ENCODE results near the gene LCE7A. TPM values are rescaled to one million over a fixed set of nuclear protein-coding genes. Genes with fewer than 3 reads are reported as not detected.

The LCE7A gene
- total and polyA plus RNA-seq, 2 of the 4 experiments (the other 2 are of a cell fraction), result not detected

DNA sequence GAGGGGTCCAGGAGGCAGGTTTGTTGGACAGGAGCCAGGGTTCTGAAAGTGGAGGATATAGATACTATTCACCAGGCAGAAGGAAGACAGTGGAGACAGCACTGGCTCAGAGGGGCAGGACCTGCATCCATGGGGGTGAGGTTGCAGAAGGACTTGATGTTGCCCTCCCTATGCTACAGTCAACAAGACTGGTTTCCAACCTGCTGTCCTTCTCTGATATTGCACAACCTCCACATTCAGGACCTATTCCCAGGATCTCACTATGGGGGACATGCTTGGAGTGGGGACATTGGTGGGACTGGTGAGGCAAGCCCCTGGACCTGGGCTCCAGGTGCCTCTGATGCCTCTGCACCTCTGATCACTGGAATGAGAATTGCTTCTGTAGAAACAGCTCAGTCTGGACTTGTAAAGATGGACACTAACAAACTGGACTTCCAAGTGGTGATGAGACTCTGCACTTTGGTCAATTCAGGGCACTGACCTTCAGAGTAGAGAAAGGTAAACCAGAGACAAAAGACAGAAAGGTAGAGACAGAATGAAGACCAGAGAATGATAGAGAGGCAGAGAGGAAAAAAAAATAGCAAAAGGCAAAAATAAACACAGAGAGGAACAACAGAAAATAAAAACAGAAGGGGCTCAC lies 19.9 kb downstream of the LCE7A start:
- no peak for TF ChIP-seq BHLHE40 (IDR thresholded peaks at IDR 0.05; ENCODE audit: low read depth, low read length)
- TF ChIP-seq CEBPB (IDR thresholded peaks at IDR 0.05; ENCODE audit: low read depth, low read length), result 0 out of 2 replicates have a peak, but pooled peaks have one; percentile 50
- H2BK15ac ChIP-seq (ENCODE audit: low read depth, low read length), result no peak overlapping the region

More for the DNA sequence above, 19.9 kb downstream of the LCE7A start:
- no peaks in the 10 kb centered on the region for H3K27me3 ChIP-seq (ENCODE audit: control insufficient read depth, insufficient read depth, low read length)
- H3K9me1 ChIP-seq (ENCODE audit: insufficient read depth, low read length), result no peaks in the 10 kb centered on the region
- no peak overlapping the region for H3K56ac ChIP-seq (ENCODE audit: extremely low read depth, insufficient read depth, low read length)
- in situ Hi-C loops (cut with MboI; ENCODE audit: low sequenced_read_pairs), result no loop called here
- no peak overlapping the region for H4K5ac ChIP-seq (ENCODE audit: low read depth, low read length)
- H4K20me1 ChIP-seq (ENCODE audit: insufficient read depth, low read length), result no peaks in the 10 kb centered on the region
- ATAC-seq (ENCODE audit: low read depth) (no peak), DNase-seq (no peak)
- no peak overlapping the region for H3K18ac ChIP-seq (ENCODE audit: low read depth, low read length)
- H3K14ac ChIP-seq (replicated peaks; ENCODE audit: low read depth, low read length), result no peak overlapping the region
- no peaks in the 10 kb centered on the region for H3K9me3 ChIP-seq (ENCODE audit: control insufficient read depth, insufficient read depth, low read length)
- H2BK120ac ChIP-seq (ENCODE audit: low read depth, low read length), result no peak overlapping the region
- no peak overlapping the region for H3K4ac ChIP-seq (ENCODE audit: low read depth, low read length)
- no peak overlapping the region for H3K4me3 ChIP-seq (ENCODE audit: insufficient read depth, low read depth, low read length)
- intact Hi-C loops (cut with micrococcal nuclease), result no loop called here
- no peak overlapping the region for H4K8ac ChIP-seq (ENCODE audit: low read depth in 2 of 2, low read length in 2 of 2)
- ChIA-PET CTCF (no interaction called here), POLR2A (ENCODE audit: unreplicated experiment) (no interaction called here)
- no peak overlapping the region for H2AK5ac ChIP-seq (ENCODE audit: low read depth, low read length)
- H3K4me1 ChIP-seq (ENCODE audit: control insufficient read depth, insufficient read depth, low read length), result no peaks in the 10 kb centered on the region
- no peak overlapping the region for H3K27ac ChIP-seq (ENCODE audit: insufficient read depth, low read length)
- H3K36me3 ChIP-seq (ENCODE audit: control insufficient read depth, insufficient read depth, low read length), result no peaks in the 10 kb centered on the region
- no peak overlapping the region for H2BK20ac ChIP-seq (ENCODE audit: low read depth, low read length)
- H3K23ac ChIP-seq (ENCODE audit: low read depth, low read length), result no peak overlapping the region
- no peak overlapping the region for H3K9ac ChIP-seq (ENCODE audit: low read depth, low read length)
- H2BK5ac ChIP-seq (ENCODE audit: low read depth, low read length, poor library complexity, severe bottlenecking), result no peak overlapping the region
- H4K91ac ChIP-seq (ENCODE audit: insufficient read depth, low read depth, low read length), result no peak overlapping the region
- BruUV-seq (replicated peaks), result no TSS peak
- no peaks in the 10 kb centered on the region for H3K79me1 ChIP-seq (ENCODE audit: low read depth in 1 of 2, low read length in 2 of 2)
- H2AK9ac ChIP-seq (replicated peaks; ENCODE audit: low read depth, low read length, poor library complexity), result no peak overlapping the region
- H2AFZ ChIP-seq (replicated peaks; ENCODE audit: low read length, poor library complexity), result no peak overlapping the region
- no peak overlapping the region for H3K4me2 ChIP-seq (ENCODE audit: low read depth, low read length)
- dilution Hi-C loops (cut with HindIII; ENCODE audit: low sequenced_read_pairs, unreplicated experiment), result no loop called here
